Activated naive CD8-positive, alpha-beta T cell (primary cell): ENCODE measurements around the gene PRLH.
"Not testable (repeated sequence)": the region's sequence is repeated elsewhere in the genome, so short reads cannot be mapped to it uniquely, and the experiment has no call there.

Experiments used
- H3K27ac Mint-ChIP-seq: one replicate; pipeline ENCODE4 v1.8.0; 2021; ENCODE audit warnings: mixed read lengths
- H3K27me3 Mint-ChIP-seq: one replicate; pipeline ENCODE4 v1.8.0; 2021; ENCODE audit warnings: mixed read lengths
- H3K36me3 Mint-ChIP-seq: one replicate; pipeline ENCODE4 v1.8.0; 2021; ENCODE audit warnings: mixed read lengths
- H3K4me1 Mint-ChIP-seq: one replicate; pipeline ENCODE4 v1.8.0; 2021; ENCODE audit warnings: low read depth, mixed read lengths
- H3K4me3 Mint-ChIP-seq: one replicate; pipeline ENCODE4 v1.8.0; 2021; ENCODE audit warnings: mild to moderate bottlenecking, mixed read lengths
- H3K9me3 Mint-ChIP-seq: one replicate; pipeline ENCODE4 v1.8.0; 2021; ENCODE audit warnings: low read depth, mixed read lengths

Gene PRLH

GRCh38 chr2:237606522-237606921 is 40.1 kb downstream of the PRLH start:
- not testable (repeated sequence) for H3K9me3 Mint-ChIP-seq, H3K36me3 Mint-ChIP-seq, H3K27ac Mint-ChIP-seq, H3K4me3 Mint-ChIP-seq, H3K27me3 Mint-ChIP-seq
- H3K4me1 Mint-ChIP-seq: peaks cover 23% of the 10 kb centered on the region

- H3K27me3 Mint-ChIP-seq: no peaks in the 10 kb centered on the region
- H3K27ac Mint-ChIP-seq: no peak overlapping the region
- H3K9me3 Mint-ChIP-seq: no peaks in the 10 kb centered on the region
Measured at GRCh38 chr2:237612527-237613357, 46.4 kb downstream of the PRLH start.

GRCh38 chr2:237613679-237614078 is 47.3 kb downstream of the PRLH start:
- Mint-ChIP-seq H3K4me1 (peaks cover 40% of the 10 kb centered on the region), H3K36me3 (peaks cover 2% of the 10 kb centered on the region)

More at GRCh38 chr2:237612527-237613357, 46.4 kb downstream of the PRLH start:
- Mint-ChIP-seq H3K4me3 (no peak overlapping the region), H3K36me3 (peaks cover 2% of the 10 kb centered on the region), H3K4me1 (peaks cover 34% of the 10 kb centered on the region)

DNA sequence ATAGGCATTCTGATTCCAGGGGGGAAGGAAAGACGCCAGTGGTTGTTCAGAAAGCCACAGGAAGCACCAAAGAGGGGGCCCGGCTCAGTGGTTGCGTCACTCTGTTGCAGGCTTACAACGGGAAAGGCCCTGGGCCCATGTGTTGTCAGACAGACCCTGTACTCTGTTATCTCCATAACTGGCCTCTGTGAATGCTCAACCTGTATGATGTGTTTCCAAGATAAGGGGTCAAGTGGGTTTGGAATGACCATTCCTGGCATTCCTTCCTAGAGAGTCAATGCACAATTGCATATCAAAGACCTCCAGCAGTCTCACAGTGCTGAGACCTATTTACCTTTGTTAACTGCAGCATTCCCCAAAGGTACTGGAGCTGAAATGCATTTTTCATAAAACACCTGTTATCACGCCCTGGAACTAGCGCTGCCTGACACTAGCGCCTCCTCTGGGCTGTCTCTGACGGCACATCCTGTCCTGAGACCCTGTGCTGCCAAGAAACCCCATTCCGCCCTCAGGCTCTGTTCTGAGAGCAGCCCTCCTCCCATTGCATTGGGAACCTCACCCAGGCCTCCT is 47.9 kb downstream of the PRLH start:
- Mint-ChIP-seq H3K36me3 (peaks cover 2% of the 10 kb centered on the region), H3K9me3 (no peaks in the 10 kb centered on the region), H3K4me3 (no peak overlapping the region), H3K4me1 (peaks cover 40% of the 10 kb centered on the region), H3K27me3 (no peaks in the 10 kb centered on the region), H3K27ac (no peak overlapping the region)

More at GRCh38 chr2:237613679-237614078, 47.3 kb downstream of the PRLH start:
- Mint-ChIP-seq H3K9me3 (no peaks in the 10 kb centered on the region), H3K27me3 (no peaks in the 10 kb centered on the region), H3K4me3 (no peak overlapping the region), H3K27ac (no peak overlapping the region)

GRCh38 chr2:237615631-237616249 is 49.4 kb downstream of the PRLH start:
- Mint-ChIP-seq H3K27me3 (no peaks in the 10 kb centered on the region), H3K27ac (no peak overlapping the region), H3K4me3 (no peak overlapping the region), H3K9me3 (no peaks in the 10 kb centered on the region), H3K4me1 (peaks cover 40% of the 10 kb centered on the region), H3K36me3 (peaks cover 2% of the 10 kb centered on the region)

GRCh38 chr2:237616373-237616733 is 50.0 kb downstream of the PRLH start:
- Mint-ChIP-seq H3K36me3 (peaks cover 2% of the 10 kb centered on the region), H3K27me3 (no peaks in the 10 kb centered on the region), H3K4me3 (peak overlapping the region; percentile 64), H3K9me3 (no peaks in the 10 kb centered on the region), H3K27ac (no peak overlapping the region), H3K4me1 (peaks cover 40% of the 10 kb centered on the region)
